GM12878 (cell line): ENCODE results near the gene S100P. TPM values are rescaled to one million over a fixed set of nuclear protein-coding genes. Genes with fewer than 3 reads are reported as not detected.
A peak's percentile ranks its signal among the peaks of the same experiment; 100 is the strongest.

Experiments used
- ATAC-seq: fragments of 200-7000 bp; cut with Tn5 transposase; 3 replicates; pipeline ENCODE4 v1.9.1; 2020; ENCODE audit warnings: mild to moderate bottlenecking, moderate library complexity
- Bru-seq: library from RNA; stranded (reverse); fragments of 400-500 nt; gene quantifications from one replicate; lab custom pipeline; 2021; lab: Mats Ljungman, UMichigan
- BruChase-seq, 2 experiments: library from RNA; stranded (reverse); fragments of 400-500 nt; gene quantifications; one replicate each; lab custom pipeline; 2021; lab: Mats Ljungman, UMichigan
- BruUV-seq: library from RNA; stranded (reverse); fragments of 400-500 nt; replicated peaks from 2 replicates; lab custom pipeline; 2021; lab: Mats Ljungman, UMichigan
- CTCF ChIA-PET: fragments of 300-600 bp; sonication (Branson Sonifier 250); formaldehyde crosslinking; extraction: SDS; loops from one replicate; lab custom pipeline; 2021; ENCODE audit warnings: inconsistent platforms; lab: Yijun Ruan, JAX
- POLR2A ChIA-PET: fragments of 350-600 bp; formaldehyde crosslinking; extraction: SDS; loops from one replicate; lab custom pipeline; 2021; ENCODE audit warnings: inconsistent platforms; lab: Charles Lee
- RAD21 ChIA-PET: fragments of 300-600 bp; sonication (Branson Sonifier 250); formaldehyde crosslinking; loops from one replicate; lab custom pipeline; 2023; ENCODE audit warnings: antibody characterized with exemption; ENCODE audit not compliant: unreplicated experiment; lab: Charles Lee
- SMC1A ChIA-PET: fragments of 300-600 bp; sonication (Branson Sonifier 250); formaldehyde crosslinking; loops from one replicate; lab custom pipeline; 2023; ENCODE audit not compliant: unreplicated experiment, uncharacterized antibody; lab: Charles Lee
- DNase-seq: peaks from one replicate; pipeline ENCODE4 v3.0.0-alpha.2; 2011; ENCODE audit warnings: low read depth, low spot score
- FAIRE-seq: peaks from 3 replicates; lab custom pipeline; 2011; peaks lifted over from hg19 to GRCh38; lab: Jason Lieb, UNC
- H2AFZ ChIP-seq: 2 replicates; pipeline ENCODE4 v1.6.0; 2011; ENCODE audit warnings: low read depth, low read length, control low read depth; ENCODE audit not compliant: control insufficient read depth
- H3K27ac ChIP-seq: 2 replicates; pipeline ENCODE4 v1.5.1; 2011; ENCODE audit warnings: control low read depth; ENCODE audit not compliant: control insufficient read depth, insufficient read depth
- H3K27me3 ChIP-seq, 2 experiments: replicated peaks in 1 of 2; 2 replicates each; pipeline versions ENCODE4 v1.6.0 to v1.6.1; 2011; ENCODE audit warnings: low read length in 1 of 2; ENCODE audit not compliant: control insufficient read depth in 2 of 2, insufficient read depth in 2 of 2
- H3K36me3 ChIP-seq, 2 experiments: 2 replicates each; pipeline ENCODE4 v1.5.1; 2011; ENCODE audit warnings: low read length in 1 of 2; ENCODE audit not compliant: control insufficient read depth in 2 of 2, insufficient read depth in 2 of 2
- H3K4me1 ChIP-seq: 2 replicates; pipeline ENCODE4 v1.6.1; 2011; ENCODE audit warnings: mild to moderate bottlenecking, low read length, moderate library complexity, mixed read lengths; ENCODE audit not compliant: control insufficient read depth, insufficient read depth
- H3K4me2 ChIP-seq: 2 replicates; pipeline ENCODE4 v1.6.0; 2011; ENCODE audit warnings: control low read depth; ENCODE audit not compliant: control insufficient read depth, insufficient read depth
- H3K4me3 ChIP-seq: fragments of 200-600 bp; sonication (generic); 2 replicates; pipeline ENCODE4 v1.5.1; 2016
- H3K79me2 ChIP-seq: 2 replicates; pipeline ENCODE4 v1.6.0; 2011; ENCODE audit warnings: low read length; ENCODE audit not compliant: control insufficient read depth, insufficient read depth
- H3K9ac ChIP-seq: 2 replicates; pipeline ENCODE4 v1.8.0; 2011; ENCODE audit warnings: low read length, control low read depth, mixed read lengths; ENCODE audit not compliant: control insufficient read depth, insufficient read depth
- H3K9me3 ChIP-seq: replicated peaks from 3 replicates; pipeline ENCODE4 v1.5.1; 2011; ENCODE audit warnings: mild to moderate bottlenecking, low read length; ENCODE audit not compliant: control insufficient read depth, insufficient read depth
- H4K20me1 ChIP-seq: 2 replicates; pipeline ENCODE4 v1.6.0; 2011; ENCODE audit not compliant: control insufficient read depth, insufficient read depth
- ASH2L ChIP-seq: fragments of 300-600, 200-600 bp; sonication (generic); IDR thresholded peaks from 2 replicates; pipeline ENCODE4 v1.6.1; 2017; ENCODE audit warnings: low read depth, mild to moderate bottlenecking, borderline replicate concordance
- CHD2 ChIP-seq: IDR thresholded peaks from 2 replicates; pipeline ENCODE4 v1.6.1; 2011; ENCODE audit warnings: low read depth, low read length, improper control_type of control experiment, borderline replicate concordance
- GABPA ChIP-seq: IDR thresholded peaks from 2 replicates; pipeline ENCODE4 v1.6.1; 2014; ENCODE audit warnings: antibody characterized with exemption, low read depth, mild to moderate bottlenecking, inconsistent platforms
- HDAC6 ChIP-seq: fragments of 200-600 bp; sonication (generic); IDR thresholded peaks from one replicate; pipeline ENCODE4 v1.8.0; 2017; ENCODE audit warnings: antibody characterized with exemption; ENCODE audit not compliant: unreplicated experiment
- JUND ChIP-seq: IDR thresholded peaks from 2 replicates; pipeline ENCODE4 v1.6.1; 2012; ENCODE audit warnings: low read depth, mild to moderate bottlenecking, low read length, improper control_type of control experiment, moderate library complexity
- MTA2 ChIP-seq: fragments of 450-650 bp; IDR thresholded peaks from 2 replicates; pipeline ENCODE4 v1.6.1; 2016; ENCODE audit warnings: low read depth, mild to moderate bottlenecking, moderate library complexity
- MYC ChIP-seq: IDR thresholded peaks from 2 replicates; pipeline ENCODE4 v1.6.1; 2011; ENCODE audit warnings: mild to moderate bottlenecking, low read length, moderate library complexity, inconsistent platforms; ENCODE audit not compliant: insufficient read depth, insufficient replicate concordance, insufficient read length, severe bottlenecking
- NFIC ChIP-seq: IDR thresholded peaks from 2 replicates; pipeline ENCODE4 v1.6.1; 2012; ENCODE audit warnings: low read depth, mild to moderate bottlenecking, inconsistent platforms, low read length, moderate library complexity
- RBBP5 ChIP-seq: fragments of 200-600 bp; sonication (generic); conservative IDR thresholded peaks from 2 replicates; pipeline ENCODE4 v1.6.1; 2016
- RUNX3 ChIP-seq: IDR thresholded peaks from 2 replicates; pipeline ENCODE4 v1.6.1; 2012; ENCODE audit warnings: low read length, inconsistent platforms
- SIX5 ChIP-seq: IDR thresholded peaks from 2 replicates; pipeline ENCODE4 v1.6.1; 2011; ENCODE audit warnings: mild to moderate bottlenecking, low read depth, low read length, moderate library complexity; ENCODE audit not compliant: severe bottlenecking
- SRF ChIP-seq, 2 experiments: IDR thresholded peaks; 2 replicates each; pipeline ENCODE4 v1.6.1; 2011; ENCODE audit warnings: low read depth in 2 of 2, low read length in 2 of 2, mild to moderate bottlenecking in 1 of 2, moderate library complexity in 1 of 2
- TCF3 ChIP-seq: IDR thresholded peaks from 2 replicates; pipeline ENCODE4 v1.6.1; 2012; ENCODE audit warnings: low read depth, mild to moderate bottlenecking, low read length, borderline replicate concordance; ENCODE audit not compliant: insufficient read depth
- ZZZ3 ChIP-seq: IDR thresholded peaks from 2 replicates; pipeline ENCODE4 v1.6.1; 2011; ENCODE audit warnings: low read depth; ENCODE audit not compliant: control insufficient read depth, insufficient read length
- WGBS: methylation state at CpG from one replicate; pipeline ENCODE4 v1.1.6; 2016; ENCODE audit warnings: low lambda C conversion rate; ENCODE audit not compliant: insufficient replicate concordance, insufficient coverage; ENCODE audit errors: missing lambda C conversion rate; 5-methylcytosine and 5-hydroxymethylcytosine counted together
- in situ Hi-C: fragments of 300-500 bp; cut with MboI; formaldehyde crosslinking; loops from 9 replicates; pipeline ENCODE4 v1.14.3; 2018; ENCODE audit warnings: mixed read lengths
- intact Hi-C: fragments of 100-400 bp; cut with micrococcal nuclease; formaldehyde crosslinking; loops from one replicate; pipeline ENCODE4 v1.14.2; 2022; ENCODE audit not compliant: unreplicated experiment
- long read RNA-seq, 2 experiments: library from polyadenylated mRNA; unstranded; transcript quantifications; one replicate each; pipeline ENCODE4 v2.0.0, GENCODE V29; 2019 to 2020
- polyA minus RNA-seq, 3 experiments: library from RNA; depleted of rRNA, polyadenylated mRNA; stranded (reverse); fragments of >200 nt; gene quantifications; 2 replicates each; pipeline ENCODE4 v1.2.3, GENCODE V29; 2011
- polyA plus RNA-seq, 11 experiments: library from polyadenylated mRNA; depleted of rRNA in 4 of 11; unstranded in 6 of 11; stranded (reverse) in 5 of 11; fragments of >200 nt; fragmentation: Nextera tagmentation in 4 of 11; fragmentation: Illumina TruSeq in 1 of 11; extraction: Ambion mirVana in 4 of 11; extraction: Trizol in 1 of 11; gene quantifications; 1 replicate in 1 of 11; 2 replicates in 10 of 11; pipeline versions ENCODE4 v1.2.1 to v1.2.3, GENCODE V29; 2011 to 2016; ENCODE audit warnings: inconsistent platforms in 2 of 11, missing spikeins in 2 of 11, low read depth in 1 of 11
- total RNA-seq, 4 experiments: library from RNA; depleted of rRNA in 3 of 4; stranded (reverse); fragments of >200 nt in 3 of 4; fragmentation: Illumina TruSeq in 1 of 4; extraction: Trizol in 1 of 4; gene quantifications; 2 replicates each; pipeline versions ENCODE4 v1.2.1 to v1.2.3, GENCODE V29; 2013 to 2021
- TF ChIP-seq, protein P1 (sequence below): fragments of 450-650 bp; IDR thresholded peaks from 2 replicates; pipeline ENCODE4 v1.6.1; 2014; ENCODE audit warnings: mild to moderate bottlenecking

Gene S100P
- not detected in 2 replicates for total RNA-seq (2013; cell fraction: nucleolus; rRNA removed)
- not detected in 2 replicates for total RNA-seq (2014; rRNA removed)
- not detected in 2 replicates for total RNA-seq (2014; rRNA removed; fragmentation: Illumina TruSeq; extraction: Trizol)
- 0.37 and 0.90 TPM in 2 replicates for total RNA-seq (2021)
- polyA plus RNA-seq (2011; ENCODE audit: low read depth), result not detected
- not detected in 2 replicates for polyA plus RNA-seq (2011; rRNA removed)
- not detected in 2 replicates for polyA plus RNA-seq (2011; cell fraction: cytosol; rRNA removed)
- not detected in 2 replicates for polyA plus RNA-seq (2011; cell fraction: nucleus; rRNA removed)
- not detected in 2 replicates for polyA plus RNA-seq (2012)
- polyA plus RNA-seq (2014; fragmentation: Illumina TruSeq; extraction: Trizol), result not detected in 2 replicates
- polyA plus RNA-seq (2014; fragmentation: Nextera tagmentation; extraction: Ambion mirVana), result not detected
- polyA plus RNA-seq (2014; rRNA removed), result not detected in 2 replicates
- polyA plus RNA-seq (2016; fragmentation: Nextera tagmentation; extraction: Ambion mirVana), result not detected
- polyA minus RNA-seq (2011; rRNA and poly(A)+ RNA removed), result not detected in 2 replicates
- 14.4 and 27.8 TPM in 2 replicates for polyA minus RNA-seq (2011; cell fraction: cytosol; rRNA and poly(A)+ RNA removed)
- 3.7 and 12.0 TPM in 2 replicates for polyA minus RNA-seq (2011; cell fraction: nucleus; rRNA and poly(A)+ RNA removed)
- Bru-seq, nascent RNA, result percentile 27 among the genes with signal in this experiment
- percentile 26 among the genes with signal in this experiment for BruChase-seq, experiment 1, labeled RNA remaining after a 6-hour chase
- BruChase-seq, experiment 2, labeled RNA remaining after a 2-hour chase, result percentile 45 among the genes with signal in this experiment
- long read RNA-seq, experiment 1, result 0 reads
- long read RNA-seq, experiment 2, result 0 reads

DNA sequence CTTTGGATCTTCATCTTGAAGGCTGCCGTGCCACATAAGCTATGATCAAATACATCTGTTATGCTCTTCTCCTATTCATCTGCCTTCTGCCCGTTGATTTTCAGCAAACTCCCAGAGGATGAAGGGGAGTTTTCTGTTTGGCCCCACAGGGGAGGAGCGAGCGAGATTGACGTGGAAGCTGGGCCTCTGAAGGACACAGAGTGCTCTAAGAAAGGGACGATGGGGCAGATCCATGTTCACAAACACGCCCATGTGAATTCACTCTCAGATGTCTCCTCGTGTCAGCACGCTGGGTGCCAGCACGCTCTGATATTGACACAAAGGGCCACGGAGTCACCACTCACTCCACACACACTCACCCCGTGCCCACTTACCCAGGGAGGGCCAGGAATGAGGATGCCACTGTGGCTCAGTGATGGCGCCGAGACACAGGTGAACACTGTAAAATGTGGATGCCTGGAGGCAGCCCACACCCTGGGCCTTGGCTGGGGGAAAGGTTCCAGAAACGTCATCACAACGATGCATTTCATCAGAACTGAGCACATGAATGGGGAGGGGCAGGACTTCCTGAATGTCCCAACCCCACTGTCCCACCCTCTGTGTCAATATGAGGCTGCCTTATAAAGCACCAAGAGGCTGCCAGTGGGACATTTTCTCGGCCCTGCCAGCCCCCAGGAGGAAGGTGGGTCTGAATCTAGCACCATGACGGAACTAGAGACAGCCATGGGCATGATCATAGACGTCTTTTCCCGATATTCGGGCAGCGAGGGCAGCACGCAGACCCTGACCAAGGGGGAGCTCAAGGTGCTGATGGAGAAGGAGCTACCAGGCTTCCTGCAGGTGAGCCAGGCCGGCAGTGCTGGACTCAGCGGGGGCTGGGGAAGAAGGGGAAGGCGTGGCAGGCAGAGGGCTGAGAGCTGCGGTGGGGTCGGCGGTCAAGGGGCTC is at the start of gene S100P:
TSS of gene S100P (plus strand) at position 648 of the 946 bp plus-strand sequence. CDS start at position 703, 55 bp downstream.
- no peak within 1 kb of the TSS for H3K4me3 ChIP-seq
- H3K36me3 ChIP-seq, result no peaks in the 10 kb centered on the region
- H3K9me3 ChIP-seq, result no peaks in the 10 kb centered on the region
- no peak within 1 kb of the TSS for H3K4me2 ChIP-seq
- no peak within 1 kb of the TSS for H3K9ac ChIP-seq
- in situ Hi-C loops (no loop called here), intact Hi-C loops (no loop called here)
- RAD21 ChIA-PET, result no interaction called here
- no peaks in the 10 kb centered on the region for H3K27me3 ChIP-seq
- H4K20me1 ChIP-seq, result no peaks in the 10 kb centered on the region
- H3K27ac ChIP-seq, result no peak within 1 kb of the TSS
- POLR2A ChIA-PET, result no interaction called here
- CTCF ChIA-PET, result no interaction called here
- ATAC-seq (no peak), DNase-seq (no peak), FAIRE-seq (no peak)
- BruUV-seq, result no TSS peak
- 72% methylated on average over 29 of the region's 29 CpGs for WGBS
- H2AFZ ChIP-seq, result no peak within 1 kb of the TSS
- SMC1A ChIA-PET, result no interaction called here
- no peaks in the 10 kb centered on the region for H3K79me2 ChIP-seq
- H3K4me1 ChIP-seq, result peaks cover 16% of the 10 kb centered on the region
- TF ChIP-seq RUNX3, result no peak
- no peak for TF ChIP-seq MYC
- no peak for TF ChIP-seq CHD2
- no peak for TF ChIP-seq HDAC6
- no peak for TF ChIP-seq NFIC
- TF ChIP-seq GABPA, result no peak
- no peak for TF ChIP-seq SIX5
- TF ChIP-seq ASH2L, result no peak
- no peak for TF ChIP-seq MTA2
- TF ChIP-seq TCF3, result no peak
- TF ChIP-seq, protein P1, sequence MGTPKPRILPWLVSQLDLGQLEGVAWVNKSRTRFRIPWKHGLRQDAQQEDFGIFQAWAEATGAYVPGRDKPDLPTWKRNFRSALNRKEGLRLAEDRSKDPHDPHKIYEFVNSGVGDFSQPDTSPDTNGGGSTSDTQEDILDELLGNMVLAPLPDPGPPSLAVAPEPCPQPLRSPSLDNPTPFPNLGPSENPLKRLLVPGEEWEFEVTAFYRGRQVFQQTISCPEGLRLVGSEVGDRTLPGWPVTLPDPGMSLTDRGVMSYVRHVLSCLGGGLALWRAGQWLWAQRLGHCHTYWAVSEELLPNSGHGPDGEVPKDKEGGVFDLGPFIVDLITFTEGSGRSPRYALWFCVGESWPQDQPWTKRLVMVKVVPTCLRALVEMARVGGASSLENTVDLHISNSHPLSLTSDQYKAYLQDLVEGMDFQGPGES, result no peak
- TF ChIP-seq SRF (IDR thresholded peaks at IDR 0.05; ENCODE audit: low read depth in 2 of 2, low read length in 2 of 2), result no peak
- no peak for TF ChIP-seq ZZZ3
- TF ChIP-seq JUND, result no peak
- no peak for TF ChIP-seq RBBP5
